GM19023 (cell line): ENCODE results near the gene PEX5.

ENCODE experiments used
- ATAC-seq: cut with Tn5 transposase; IDR thresholded peaks from one replicate; pipeline ENCODE4 v1.9.1; 2021; ENCODE audit warnings: mild to moderate bottlenecking, moderate library complexity; ENCODE audit not compliant: unreplicated experiment

PEX5 gene

DNA sequence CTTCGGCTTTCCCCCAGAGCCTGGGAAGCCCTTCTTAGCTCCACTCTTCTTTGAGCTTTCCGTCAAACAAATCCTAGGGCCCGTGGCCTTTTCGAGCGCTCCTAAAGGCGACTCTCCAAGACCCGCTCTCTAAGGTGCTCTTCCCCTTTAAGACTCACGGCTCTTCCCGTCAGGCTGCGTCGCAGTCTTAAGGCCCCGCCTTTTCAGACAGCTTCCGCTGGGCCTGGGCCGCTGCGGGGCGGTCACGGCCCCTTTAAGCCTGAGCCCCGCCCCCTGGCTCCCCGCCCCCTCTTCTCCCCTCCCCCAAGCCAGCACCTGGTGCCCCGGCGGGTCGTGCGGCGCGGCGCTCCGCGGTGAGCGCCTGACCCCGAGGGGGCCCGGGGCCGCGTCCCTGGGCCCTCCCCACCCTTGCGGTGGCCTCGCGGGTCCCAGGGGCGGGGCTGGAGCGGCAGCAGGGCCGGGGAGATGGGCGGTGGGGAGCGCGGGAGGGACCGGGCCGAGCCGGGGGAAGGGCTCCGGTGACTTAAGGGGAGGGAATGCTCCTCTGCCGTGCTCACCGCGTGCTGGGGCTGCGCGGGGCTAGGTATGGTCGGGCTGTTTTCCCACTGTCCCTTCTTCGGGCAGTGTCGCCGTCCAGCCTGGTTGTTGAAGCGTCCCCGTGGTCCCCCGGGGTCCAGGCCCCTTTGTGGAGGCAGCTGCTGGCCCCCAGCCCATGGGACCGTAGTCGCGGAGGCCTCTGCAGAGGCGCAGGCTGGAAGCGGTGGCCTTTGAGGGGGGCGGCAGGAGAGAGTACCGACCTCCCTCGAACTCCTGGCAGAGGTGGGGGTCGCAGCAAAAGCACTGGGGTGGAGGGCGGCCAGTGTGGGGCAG, at the start of gene PEX5:
Gene PEX5, plus strand, starts transcription at position 289 of the 870 bp plus-strand sequence. CDS start 692 bp downstream, outside the sequence.
- peak; percentile 95 for ATAC-seq

DNA sequence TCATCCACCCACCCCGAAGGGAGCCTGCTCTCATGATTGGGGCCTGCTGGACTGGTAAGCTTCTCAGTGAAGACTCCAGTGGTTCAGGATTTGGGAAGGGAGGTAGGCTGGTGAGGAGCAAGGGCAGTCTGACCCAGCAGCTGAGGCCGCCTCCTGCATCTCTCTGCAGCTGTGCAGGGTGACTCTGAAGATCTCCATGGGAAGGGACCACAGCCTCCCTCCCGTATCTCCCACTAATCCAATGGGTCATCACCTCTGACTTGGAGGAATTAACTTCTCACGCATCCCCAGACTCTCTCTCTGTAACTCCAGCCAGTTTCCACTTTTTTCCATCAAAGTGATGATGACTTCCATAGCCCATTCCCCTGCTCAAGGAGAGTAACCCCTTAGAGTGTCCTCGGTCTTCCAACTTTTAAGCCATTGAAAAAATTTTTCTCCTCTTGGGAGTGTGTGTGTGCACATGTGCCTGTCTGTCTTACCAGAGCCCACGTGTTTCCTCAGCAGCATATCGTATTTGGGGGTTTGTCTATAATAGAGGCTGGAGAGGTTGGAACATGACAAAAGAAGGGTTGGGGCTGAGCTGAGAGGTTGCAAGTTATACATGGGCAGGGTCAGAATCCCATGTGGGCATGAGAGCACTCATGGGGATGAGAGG, 48.0 kb upstream of the PEX5 start:
- ATAC-seq, result no peak

GRCh38 chr12:7142056-7142644, 47.3 kb upstream of the PEX5 start:
- no peak for ATAC-seq

DNA sequence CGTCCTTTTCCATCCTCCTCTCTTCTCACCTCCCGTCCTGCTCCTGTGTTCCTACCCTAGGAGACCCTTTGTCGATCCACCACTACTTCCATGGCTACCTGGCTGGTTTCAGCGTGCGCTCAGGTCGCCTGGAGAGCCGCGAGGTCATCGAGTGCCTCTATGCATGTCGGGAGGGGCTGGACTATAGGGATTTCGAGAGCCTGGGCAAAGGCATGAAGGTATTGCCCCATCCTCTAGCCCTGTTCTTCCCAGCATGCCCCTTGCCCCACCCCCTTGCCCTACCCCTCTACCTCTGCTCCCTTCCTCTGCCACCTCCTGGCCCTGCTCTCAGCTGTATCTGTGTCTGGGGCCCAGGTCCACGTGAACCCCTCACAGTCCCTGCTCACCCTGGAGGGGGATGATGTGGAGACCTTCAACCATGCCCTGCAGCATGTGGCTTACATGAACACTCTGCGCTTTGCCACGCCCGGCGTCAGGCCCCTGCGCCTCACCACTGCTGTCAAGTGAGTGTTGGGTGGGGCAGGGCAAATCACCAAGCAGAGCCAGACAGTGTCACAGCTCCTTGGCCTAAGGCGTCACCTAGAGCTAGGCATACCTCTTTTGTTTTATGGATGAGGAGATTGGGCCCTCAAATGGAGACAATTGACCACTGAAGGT, 46.5 kb upstream of the PEX5 start:
- ATAC-seq, result no peak

- ATAC-seq, result no peak
These were observed 45.9 kb upstream of the PEX5 start for GRCh38 chr12:7143564-7143963.

DNA sequence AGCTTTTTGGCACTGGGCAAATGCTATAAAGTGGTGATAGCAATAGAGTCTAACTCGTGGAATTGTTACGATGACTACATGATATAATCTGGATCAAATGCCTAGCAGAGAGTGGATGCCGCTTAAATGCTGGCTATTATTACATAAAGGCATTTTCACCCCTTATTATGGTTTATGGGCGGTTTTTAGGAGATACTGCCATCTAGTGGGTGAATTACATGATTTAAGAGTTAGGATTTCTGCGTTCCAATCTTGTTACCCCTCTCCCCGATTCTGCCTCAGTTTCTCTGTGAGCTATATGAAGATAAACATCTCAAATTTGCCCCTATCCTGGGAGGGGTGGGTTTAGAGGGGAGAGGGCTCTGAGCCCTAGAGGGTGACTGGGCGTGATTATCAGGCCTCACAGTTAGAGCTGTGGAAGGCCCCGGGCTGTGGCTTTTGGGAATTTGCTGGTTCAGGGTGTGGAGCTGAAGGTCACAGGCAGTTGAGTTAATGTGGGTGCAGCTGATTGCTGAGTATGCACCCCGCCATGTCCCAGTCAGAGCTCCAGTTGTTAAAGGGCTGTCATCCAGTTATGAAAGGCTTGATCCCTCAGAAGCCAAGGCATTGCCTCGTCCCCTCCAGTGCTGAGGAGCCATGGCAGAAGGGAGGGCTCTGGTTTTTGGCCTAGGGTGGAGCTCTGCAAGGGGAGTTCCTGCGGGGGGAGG, 44.9 kb upstream of the PEX5 start:
- ATAC-seq, result no peak

GRCh38 chr12:7145671-7146070, 43.8 kb upstream of the PEX5 start:
- no peak for ATAC-seq

DNA sequence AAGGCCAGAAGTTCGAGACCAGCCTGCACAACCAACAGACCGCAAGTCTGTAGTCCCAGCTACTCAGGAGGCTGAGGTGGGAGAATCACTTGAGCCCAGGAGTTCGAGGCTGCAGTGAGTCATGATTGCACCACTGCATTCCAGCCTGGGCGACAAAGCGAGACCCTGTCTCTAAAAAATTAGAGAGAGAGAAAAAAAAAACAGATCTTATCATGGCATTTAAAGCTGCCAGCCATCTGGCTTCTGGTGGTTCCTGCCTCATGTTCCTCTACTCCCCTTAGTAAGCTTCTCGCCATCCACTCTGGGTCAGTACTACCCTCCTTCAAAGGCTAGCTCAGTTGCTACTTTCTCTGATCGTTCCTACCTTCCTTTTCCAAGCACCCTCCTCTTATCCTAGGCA, 43.3 kb upstream of the PEX5 start:
- ATAC-seq, result no peak

GRCh38 chr12:7146906-7147305, 42.6 kb upstream of the PEX5 start:
- ATAC-seq, result no peak

DNA sequence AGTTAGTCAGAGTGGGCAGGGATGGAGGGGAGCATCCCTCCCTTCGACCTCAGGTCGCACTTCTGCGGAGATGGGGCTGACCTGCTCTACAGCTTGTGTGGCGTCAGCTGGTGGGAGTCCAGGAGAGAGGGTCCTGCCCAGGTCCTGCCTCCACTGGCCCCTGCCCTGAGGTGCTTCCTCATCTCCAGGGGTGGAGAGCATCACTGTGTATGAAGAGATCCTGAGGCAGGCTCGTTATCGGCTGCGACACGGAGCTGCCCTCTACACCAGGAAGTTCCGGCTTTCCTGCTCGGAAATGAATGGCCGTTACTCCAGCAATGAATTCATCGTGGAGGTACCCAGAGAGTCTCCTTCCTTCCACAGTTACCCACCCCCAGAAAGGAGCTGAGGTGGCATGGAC, 39.1 kb upstream of the PEX5 start:
- ATAC-seq, result no peak

- no peak for ATAC-seq
These were observed 38.6 kb upstream of the PEX5 start for GRCh38 chr12:7150841-7151240.

DNA sequence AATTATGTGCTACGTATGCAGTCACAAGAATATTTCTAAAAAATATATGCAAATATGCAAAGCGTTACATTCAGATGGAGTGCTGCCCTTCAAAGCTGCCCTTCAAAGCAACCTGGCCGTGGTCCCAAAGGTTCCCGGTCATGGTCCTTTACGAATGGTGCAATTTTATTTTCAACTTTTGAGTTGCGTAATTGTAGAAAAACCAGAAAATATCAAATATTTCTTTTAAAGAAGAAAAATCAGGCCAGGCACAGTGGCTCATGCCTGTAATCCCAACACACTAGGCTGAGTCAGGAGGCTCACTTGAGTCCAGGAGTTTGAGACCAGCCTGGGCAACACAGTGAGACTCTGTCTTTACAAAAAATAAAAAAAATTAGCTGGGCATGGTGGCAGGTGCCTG, 38.0 kb upstream of the PEX5 start:
- ATAC-seq, result no peak

DNA sequence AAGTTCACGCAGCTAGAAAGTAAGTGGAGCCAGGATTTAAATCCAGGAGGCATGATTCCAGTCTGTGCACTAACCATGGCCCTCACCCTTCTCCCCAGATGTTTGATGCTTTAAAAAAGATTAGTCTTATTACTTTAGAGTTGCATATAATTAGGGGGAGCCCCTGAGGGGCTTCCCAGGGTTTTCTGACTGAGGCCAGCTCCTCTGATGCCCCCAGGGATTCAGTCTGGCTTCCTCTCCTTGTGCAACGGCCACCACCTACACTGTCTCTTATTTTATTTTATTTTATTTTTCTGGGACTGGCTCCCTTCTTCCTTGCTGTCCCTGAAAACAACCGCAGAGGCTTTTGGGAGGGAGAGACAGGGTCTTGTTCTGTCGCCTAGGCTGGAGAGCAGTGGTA, 36.7 kb upstream of the PEX5 start:
- ATAC-seq, result no peak

DNA sequence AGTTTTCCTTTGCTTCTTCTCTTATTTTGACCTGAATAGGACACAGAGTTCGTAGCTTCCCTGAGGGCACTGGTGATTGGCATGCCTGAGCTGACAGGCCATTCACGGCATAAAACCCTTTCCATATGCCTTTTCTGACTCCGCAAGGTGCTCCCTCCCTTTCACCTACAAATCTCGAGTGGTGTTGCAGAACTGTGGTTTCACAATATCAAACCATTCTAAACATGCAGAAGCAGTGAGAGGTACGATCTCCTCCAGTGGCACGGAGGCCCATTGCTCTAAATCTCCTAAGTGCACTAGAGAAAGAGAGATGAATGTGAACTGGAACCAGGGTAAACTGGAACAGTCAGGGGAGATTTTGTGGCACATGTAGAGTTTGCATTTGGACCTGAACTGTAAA, 35.4 kb upstream of the PEX5 start:
- ATAC-seq, result no peak

- no peak for ATAC-seq
These were observed 34.5 kb upstream of the PEX5 start for GRCh38 chr12:7154901-7155470.

DNA sequence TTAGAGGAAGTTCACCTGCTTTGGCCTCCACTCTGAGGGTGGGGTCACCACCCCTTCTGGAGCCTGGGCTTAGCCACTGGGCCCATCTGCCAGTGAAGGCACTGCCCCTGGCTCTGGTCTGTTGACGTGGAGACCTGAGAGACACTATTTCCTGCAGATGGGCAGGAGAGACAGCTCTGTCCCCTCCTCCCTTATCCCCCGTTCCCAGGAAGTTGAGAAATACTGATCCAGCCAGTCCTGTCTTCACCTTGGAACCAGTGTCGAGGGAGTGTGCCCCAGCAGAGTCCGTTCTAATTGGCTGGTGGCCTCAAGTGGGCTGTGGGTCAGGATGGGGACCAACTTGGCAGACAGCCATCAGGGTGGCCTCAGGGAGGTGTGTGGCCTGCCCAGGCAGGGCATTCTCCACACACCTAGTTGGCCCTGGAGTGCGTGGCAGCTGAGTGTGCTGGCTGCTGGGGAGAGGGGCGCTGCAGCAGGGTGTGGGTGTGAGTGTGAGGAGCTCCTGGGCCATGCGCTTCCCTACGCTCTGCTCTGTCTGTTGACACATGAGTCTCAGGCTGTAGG, 33.9 kb upstream of the PEX5 start:
- ATAC-seq, result no peak

DNA sequence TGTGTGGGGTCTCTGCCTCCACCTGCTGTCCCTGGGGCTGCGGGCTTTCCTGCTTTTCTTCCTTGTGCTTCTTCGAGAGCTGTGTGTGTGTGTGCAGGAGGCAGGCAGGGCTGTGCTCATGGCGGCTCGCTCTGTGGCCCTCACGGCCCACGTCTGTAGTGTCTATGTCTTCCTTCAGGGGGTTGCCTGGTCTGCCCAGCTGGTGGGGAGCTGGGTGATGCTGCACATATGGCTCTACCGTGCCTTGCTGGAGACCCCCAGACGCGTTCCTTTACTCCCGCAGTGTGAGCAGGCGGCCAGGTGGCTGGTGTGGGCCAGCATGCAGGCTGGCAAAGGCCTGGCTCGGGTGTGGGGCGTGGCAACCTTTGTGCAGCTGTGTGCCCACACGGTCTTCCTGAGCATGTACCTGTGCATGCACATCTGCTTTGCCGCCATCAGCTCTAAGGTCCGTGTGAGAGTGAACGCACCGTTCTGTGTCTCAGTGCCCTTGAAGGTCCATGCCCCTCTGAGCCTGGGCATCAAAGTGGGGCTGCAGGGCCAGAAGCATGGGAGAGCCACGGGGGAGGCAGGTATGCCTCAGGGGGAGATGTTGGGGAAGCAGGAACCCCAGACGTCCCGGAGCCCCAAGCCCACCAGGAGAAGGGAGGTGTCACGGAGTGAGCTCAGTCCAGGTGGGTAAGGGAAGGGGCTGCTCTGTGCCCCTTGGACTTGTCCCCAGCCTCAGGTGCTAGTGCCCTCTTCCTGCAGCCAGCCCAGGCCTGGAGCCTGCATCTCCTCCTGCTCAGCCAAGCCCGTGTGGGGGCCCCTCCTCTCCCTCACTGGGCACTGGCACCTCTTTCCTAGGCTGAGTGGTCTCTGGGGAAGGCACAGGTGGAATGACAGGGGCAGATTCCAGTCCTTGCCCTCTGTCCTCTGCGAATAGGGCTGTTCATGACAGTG, 33.0 kb upstream of the PEX5 start:
- no peak for ATAC-seq

DNA sequence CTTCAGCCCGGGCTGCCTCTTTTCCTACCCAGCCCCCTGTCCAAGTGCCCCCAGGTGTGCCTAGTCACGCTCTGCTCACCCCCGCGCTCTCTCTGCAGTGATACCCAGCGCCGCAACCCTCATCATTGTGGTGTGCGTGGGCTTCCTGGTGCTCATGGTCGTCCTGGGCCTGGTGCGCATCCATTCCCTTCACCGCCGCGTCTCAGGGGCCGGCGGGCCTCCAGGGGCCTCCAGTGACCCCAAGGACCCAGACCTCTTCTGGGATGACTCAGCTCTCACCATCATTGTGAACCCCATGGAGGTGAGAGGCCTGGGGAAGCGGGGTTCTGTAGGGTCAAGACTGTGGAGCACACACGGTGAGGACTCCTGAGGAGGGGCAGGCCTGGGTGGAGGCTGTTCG, 32.1 kb upstream of the PEX5 start:
- ATAC-seq, result no peak
